ENCODE data around the gene EFNB1.

- TF ChIP-seq TAF1 (IDR thresholded peaks at IDR 0.05; ENCODE audit: borderline replicate concordance, low read depth, low read length) (no peak), POLR2A (IDR thresholded peaks at IDR 0.05; ENCODE audit: low read depth, low read length) (no peak)
Measured at GRCh38 chrX:68878977-68879645, 50.3 kb downstream of the EFNB1 start.
